Ectodermal cell (in vitro differentiated cells): ENCODE results near the gene CYP27B1.
A peak's percentile ranks its signal among the peaks of the same experiment; 100 is the strongest.

ENCODE experiments used
- H3K27ac ChIP-seq: 2 replicates; pipeline ENCODE4 v1.7.0; 2013; ENCODE audit warnings: mild to moderate bottlenecking, low read depth, low read length; ENCODE audit not compliant: insufficient read depth, poor library complexity, severe bottlenecking
- H3K27me3 ChIP-seq: 2 replicates; pipeline ENCODE4 v1.7.0; 2013; ENCODE audit warnings: mild to moderate bottlenecking, low read length; ENCODE audit not compliant: insufficient read depth, control insufficient read depth, poor library complexity, severe bottlenecking
- H3K36me3 ChIP-seq: one replicate; pipeline ENCODE4 v1.7.0; 2013; ENCODE audit warnings: low read length; ENCODE audit not compliant: control insufficient read depth, insufficient read depth
- H3K4me1 ChIP-seq: one replicate; pipeline ENCODE4 v1.7.0; 2013; ENCODE audit warnings: low read length; ENCODE audit not compliant: control insufficient read depth, insufficient read depth
- H3K4me3 ChIP-seq: 2 replicates; pipeline ENCODE4 v1.7.0; 2013; ENCODE audit warnings: low read depth, low read length, control low read depth; ENCODE audit not compliant: insufficient read depth
- H3K9me3 ChIP-seq: 2 replicates; pipeline ENCODE4 v1.7.0; 2013; ENCODE audit warnings: mild to moderate bottlenecking, low read length, moderate library complexity; ENCODE audit not compliant: control insufficient read depth
- WGBS, 2 experiments: methylation state at CpG; one replicate each; pipeline ENCODE4 v1.1.7; 2013; ENCODE audit warnings: missing lambda C conversion rate in 2 of 2; 5-methylcytosine and 5-hydroxymethylcytosine counted together

The CYP27B1 gene

GRCh38 chr12:57751788-57752667 lies 14.8 kb downstream of the CYP27B1 start, which contains the start of gene CDK4:
CDK4 (minus strand) TSS chr12:57752310; CDS start chr12:57751717, 593 bp downstream.
- WGBS, 2 experiments, result 0% methylated on average over 58 of the region's 58 CpGs
- Histone ChIP-seq H3K36me3 (peaks cover 20% of the 10 kb centered on the region), H3K27me3 (peaks cover 39% of the 10 kb centered on the region), H3K27ac (peak within 1 kb of the TSS; percentile 55), H3K4me1 (peaks cover 31% of the 10 kb centered on the region), H3K9me3 (no peaks in the 10 kb centered on the region), H3K4me3 (peak within 1 kb of the TSS; percentile 97)

GRCh38 chr12:57751432-57751787 lies 15.5 kb downstream of the CYP27B1 start:
- Histone ChIP-seq H3K4me1 (peaks cover 29% of the 10 kb centered on the region), H3K9me3 (no peaks in the 10 kb centered on the region), H3K27ac (no peak overlapping the region), H3K36me3 (peaks cover 27% of the 10 kb centered on the region), H3K4me3 (peak overlapping the region; percentile 97), H3K27me3 (peaks cover 32% of the 10 kb centered on the region)
- 15 to 17% methylated on average over 8 of the region's 8 CpGs for WGBS, 2 experiments

DNA sequence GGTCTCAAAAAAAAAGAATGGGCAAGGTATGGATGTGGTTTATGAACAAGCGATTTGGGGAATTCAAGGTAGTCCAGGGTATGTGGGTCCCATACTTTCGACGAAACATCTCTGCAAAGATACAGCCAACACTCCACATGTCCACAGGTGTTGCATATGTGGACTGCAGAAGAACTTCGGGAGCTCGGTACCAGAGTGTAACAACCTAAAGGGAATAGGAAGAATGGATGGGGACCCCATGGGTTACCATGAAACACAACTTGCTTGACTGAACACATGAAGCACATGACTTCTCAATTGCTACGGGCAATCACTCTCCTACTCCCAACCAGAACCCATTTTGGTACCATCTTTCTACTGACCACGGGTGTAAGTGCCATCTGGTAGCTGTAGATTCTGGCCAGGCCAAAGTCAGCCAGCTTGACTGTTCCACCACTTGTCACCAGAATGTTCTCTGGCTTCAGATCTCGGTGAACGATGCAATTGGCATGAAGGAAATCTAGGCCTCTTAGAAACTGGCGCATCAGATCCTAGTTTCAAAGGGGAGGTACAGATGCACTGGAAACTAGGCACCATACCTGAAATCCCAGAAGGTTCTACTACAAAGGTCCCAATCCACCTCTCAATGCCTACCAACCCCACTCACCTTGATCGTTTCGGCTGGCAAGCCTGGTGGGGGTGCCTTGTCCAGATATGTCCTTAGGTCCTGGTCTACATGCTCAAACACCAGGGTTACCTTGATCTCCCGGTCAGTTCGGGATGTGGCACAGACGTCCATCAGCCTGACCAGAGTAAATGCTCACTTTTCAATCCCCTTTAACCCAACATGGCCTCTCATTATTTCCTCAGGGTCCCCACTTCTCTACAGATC lies 16.1 kb downstream of the CYP27B1 start:
- no peak overlapping the region for H3K27ac ChIP-seq
- H3K9me3 ChIP-seq, result no peaks in the 10 kb centered on the region
- H3K4me1 ChIP-seq, result peaks cover 23% of the 10 kb centered on the region
- H3K36me3 ChIP-seq, result peaks cover 27% of the 10 kb centered on the region
- WGBS, 2 experiments, result 90 to 92% methylated on average over 15 of the region's 15 CpGs
- peak overlapping the region; percentile 97 for H3K4me3 ChIP-seq
- peaks cover 26% of the 10 kb centered on the region for H3K27me3 ChIP-seq

- Histone ChIP-seq H3K9me3 (no peaks in the 10 kb centered on the region), H3K27me3 (peaks cover 11% of the 10 kb centered on the region), H3K36me3 (peaks cover 27% of the 10 kb centered on the region), H3K4me3 (no peak overlapping the region), H3K27ac (no peak overlapping the region), H3K4me1 (peaks cover 18% of the 10 kb centered on the region)
- 94 to 95% methylated on average over 5 of the region's 5 CpGs for WGBS, 2 experiments
These were observed 17.8 kb downstream of the CYP27B1 start for GRCh38 chr12:57749061-57749460.

DNA sequence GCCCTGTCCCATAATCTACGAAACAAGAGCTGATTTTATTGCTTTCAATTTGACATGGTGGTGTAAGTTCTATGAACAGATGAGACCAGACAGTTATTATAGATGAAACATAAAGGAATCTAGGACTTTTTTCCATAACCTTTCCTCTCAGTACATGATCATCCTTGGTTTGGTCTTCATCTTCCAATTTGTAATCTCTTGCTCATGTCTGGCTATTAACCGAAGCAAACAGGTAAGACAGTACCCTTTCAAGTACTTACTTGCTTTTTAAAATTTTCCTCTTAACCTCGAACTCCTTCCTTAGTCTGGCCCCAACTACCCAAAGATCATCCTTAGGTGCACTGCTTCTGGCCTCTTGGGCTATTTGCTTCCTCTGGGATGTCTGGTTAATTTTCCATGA lies 20.9 kb downstream of the CYP27B1 start:
- H3K36me3 ChIP-seq, result peaks cover 27% of the 10 kb centered on the region
- no peak overlapping the region for H3K27ac ChIP-seq
- peaks cover 31% of the 10 kb centered on the region for H3K27me3 ChIP-seq
- peak overlapping the region; percentile 87 for H3K4me3 ChIP-seq
- H3K9me3 ChIP-seq, result no peaks in the 10 kb centered on the region
- WGBS, 2 experiments, result 95 to 96% methylated on average over 3 of the region's 3 CpGs
- H3K4me1 ChIP-seq, result peaks cover 6% of the 10 kb centered on the region

DNA sequence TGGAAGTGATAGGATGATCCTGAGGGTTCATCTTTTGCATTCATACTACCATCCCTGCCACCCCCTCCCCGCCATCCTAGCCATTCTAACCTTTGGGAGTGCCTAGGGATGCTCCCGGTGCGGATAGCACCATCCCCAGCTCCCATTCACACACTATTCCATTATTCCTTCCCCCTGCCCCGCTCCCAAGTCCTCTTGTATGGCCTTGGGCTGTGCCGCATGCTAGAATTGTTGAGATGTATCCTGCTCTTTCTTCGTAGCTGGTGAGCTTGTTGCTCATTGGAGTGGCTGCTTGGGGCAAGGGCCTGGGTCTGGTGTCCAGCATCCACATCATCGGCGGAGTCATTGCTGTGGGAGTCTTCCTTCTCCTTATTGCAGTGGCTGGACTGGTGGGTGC lies 21.4 kb downstream of the CYP27B1 start:
- Histone ChIP-seq H3K27me3 (peaks cover 37% of the 10 kb centered on the region), H3K4me1 (peaks cover 1% of the 10 kb centered on the region), H3K27ac (peak overlapping the region; percentile 96), H3K9me3 (no peaks in the 10 kb centered on the region), H3K4me3 (peak overlapping the region; percentile 87), H3K36me3 (peaks cover 22% of the 10 kb centered on the region)
- WGBS, 2 experiments, result 66 to 71% methylated on average over 8 of the region's 8 CpGs

GRCh38 chr12:57744777-57745484 lies 21.9 kb downstream of the CYP27B1 start, which contains the start of gene TSPAN31:
TSPAN31 (plus strand) TSS chr12:57745039; CDS start chr12:57745155, 116 bp downstream.
- H3K27ac ChIP-seq, result peak within 1 kb of the TSS; percentile 96
- no peaks in the 10 kb centered on the region for H3K9me3 ChIP-seq
- H3K4me3 ChIP-seq, result peak within 1 kb of the TSS; percentile 87
- H3K36me3 ChIP-seq, result peaks cover 17% of the 10 kb centered on the region
- H3K27me3 ChIP-seq, result peaks cover 42% of the 10 kb centered on the region
- peaks cover 1% of the 10 kb centered on the region for H3K4me1 ChIP-seq
- whole genome bisulfite sequencing, 2 experiments, result 3 to 4% methylated on average over 29 of the region's 29 CpGs

DNA sequence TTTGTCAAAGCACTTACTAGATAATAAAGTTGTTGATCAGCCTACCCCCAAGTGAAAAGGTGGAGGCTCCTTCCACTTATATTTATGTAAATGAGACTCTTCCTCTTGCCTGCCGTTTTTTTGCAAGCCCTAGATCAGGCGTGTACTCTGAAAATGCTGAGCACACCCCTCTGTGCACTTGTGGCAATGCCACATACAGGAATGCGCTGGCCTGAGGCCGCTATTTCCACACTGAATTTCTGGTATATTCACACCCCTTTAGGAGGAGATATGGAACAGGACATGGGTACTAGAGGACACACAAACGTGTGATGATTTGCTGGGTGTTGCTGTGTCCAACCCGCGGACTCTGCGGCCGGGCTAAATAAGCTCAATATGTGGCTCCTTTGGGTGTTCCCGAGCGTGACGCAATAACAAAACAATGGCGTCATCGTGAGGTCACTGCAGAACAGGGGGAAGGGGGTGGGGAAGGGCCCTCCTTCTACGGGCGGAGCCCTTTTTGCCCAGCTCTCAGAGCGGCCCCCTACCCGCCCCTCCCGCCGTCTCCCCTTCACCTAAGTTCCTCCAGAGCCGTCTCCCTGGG lies 22.6 kb downstream of the CYP27B1 start:
- Histone ChIP-seq H3K9me3 (no peaks in the 10 kb centered on the region), H3K27me3 (peaks cover 49% of the 10 kb centered on the region), H3K36me3 (peaks cover 17% of the 10 kb centered on the region), H3K4me1 (peaks cover 8% of the 10 kb centered on the region), H3K4me3 (peak overlapping the region; percentile 87), H3K27ac (peak overlapping the region; percentile 96)
- 37 to 38% methylated on average over 21 of the region's 21 CpGs for WGBS, 2 experiments

- H3K9me3 ChIP-seq, result no peaks in the 10 kb centered on the region
- H3K4me1 ChIP-seq, result peaks cover 9% of the 10 kb centered on the region
- H3K27ac ChIP-seq, result no peak overlapping the region
- peaks cover 54% of the 10 kb centered on the region for H3K27me3 ChIP-seq
- no peak overlapping the region for H3K4me3 ChIP-seq
- H3K36me3 ChIP-seq, result peaks cover 13% of the 10 kb centered on the region
- 77% methylated on average over 2 of the region's 2 CpGs; no CpG with 5 or more reads in 1 of the 2 experiments for WGBS, 2 experiments
These were observed 23.1 kb downstream of the CYP27B1 start for GRCh38 chr12:57743769-57744168.
